Memory B cell (primary cell): ENCODE results near the gene CHD1.

Source experiments
- ATAC-seq: fragments of 150-1000 bp; cut with Tn5 transposase; 2 replicates; pipeline ENCODE4 v1.10.0; 2021; ENCODE audit warnings: low read depth, mild to moderate bottlenecking, moderate library complexity
- DNase-seq, 2 donors: peaks; one replicate each; pipeline ENCODE4 v3.0.0; 2022; ENCODE audit warnings: low spot score in 2 of 2
- H3K27ac Mint-ChIP-seq: one replicate; pipeline ENCODE4 v1.8.0; 2022; ENCODE audit warnings: mild to moderate bottlenecking, moderate library complexity, mixed read lengths
- H3K27me3 Mint-ChIP-seq: one replicate; pipeline ENCODE4 v1.8.0; 2022; ENCODE audit warnings: mixed read lengths
- H3K36me3 Mint-ChIP-seq: one replicate; pipeline ENCODE4 v1.8.0; 2022; ENCODE audit warnings: mild to moderate bottlenecking, mixed read lengths
- H3K4me1 Mint-ChIP-seq: one replicate; pipeline ENCODE4 v1.8.0; 2022; ENCODE audit warnings: mixed read lengths
- H3K4me3 Mint-ChIP-seq: one replicate; pipeline ENCODE4 v1.8.0; 2022; ENCODE audit warnings: mild to moderate bottlenecking, moderate library complexity, mixed read lengths
- H3K9me3 Mint-ChIP-seq: one replicate; pipeline ENCODE4 v1.8.0; 2022; ENCODE audit warnings: mixed read lengths

Gene CHD1

GRCh38 chr5:98927989-98928872, 576 bp downstream of the CHD1 start:
- DNase-seq (peak in 1 of 2 donors; percentile 55), ATAC-seq (peak; percentile 21)
- Mint-ChIP-seq H3K36me3 (peaks cover 2% of the 10 kb centered on the region), H3K4me3 (peak overlapping the region; percentile 98), H3K4me1 (peaks cover 18% of the 10 kb centered on the region), H3K27ac (peak overlapping the region; percentile 98), H3K9me3 (no peaks in the 10 kb centered on the region), H3K27me3 (no peaks in the 10 kb centered on the region)

GRCh38 chr5:98927242-98927988, 1.4 kb downstream of the CHD1 start:
- H3K36me3 Mint-ChIP-seq, result peaks cover 5% of the 10 kb centered on the region
- ATAC-seq, result peak; percentile 13
- peak overlapping the region; percentile 98 for H3K27ac Mint-ChIP-seq
- DNase-seq, result peak; percentile 15 to 52
- no peaks in the 10 kb centered on the region for H3K27me3 Mint-ChIP-seq
- H3K4me1 Mint-ChIP-seq, result peaks cover 15% of the 10 kb centered on the region
- H3K4me3 Mint-ChIP-seq, result peak overlapping the region; percentile 98
- no peaks in the 10 kb centered on the region for H3K9me3 Mint-ChIP-seq

GRCh38 chr5:98923966-98924365, 4.8 kb downstream of the CHD1 start:
- no peak overlapping the region for H3K4me3 Mint-ChIP-seq
- H3K27ac Mint-ChIP-seq, result no peak overlapping the region
- ATAC-seq, result no peak
- peaks cover 22% of the 10 kb centered on the region for H3K4me1 Mint-ChIP-seq
- DNase-seq, result no peak
- peaks cover 22% of the 10 kb centered on the region for H3K36me3 Mint-ChIP-seq
- no peaks in the 10 kb centered on the region for H3K9me3 Mint-ChIP-seq
- no peaks in the 10 kb centered on the region for H3K27me3 Mint-ChIP-seq

- DNase-seq (no peak), ATAC-seq (no peak)
- Mint-ChIP-seq H3K27ac (peak overlapping the region; percentile 35), H3K4me3 (peak overlapping the region; percentile 5), H3K27me3 (no peaks in the 10 kb centered on the region), H3K36me3 (peaks cover 30% of the 10 kb centered on the region), H3K9me3 (no peaks in the 10 kb centered on the region), H3K4me1 (peaks cover 24% of the 10 kb centered on the region)
Measured at GRCh38 chr5:98921947-98922505, 6.8 kb downstream of the CHD1 start.

- no peak for ATAC-seq
- Mint-ChIP-seq H3K9me3 (no peaks in the 10 kb centered on the region), H3K4me3 (no peak overlapping the region), H3K27me3 (no peaks in the 10 kb centered on the region), H3K4me1 (peaks cover 28% of the 10 kb centered on the region), H3K27ac (peak overlapping the region; percentile 80), H3K36me3 (peaks cover 27% of the 10 kb centered on the region)
- DNase-seq, result no peak
Measured at GRCh38 chr5:98917433-98917832, 11.4 kb downstream of the CHD1 start.

- Mint-ChIP-seq H3K9me3 (no peaks in the 10 kb centered on the region), H3K27ac (peak overlapping the region; percentile 80), H3K4me1 (peaks cover 25% of the 10 kb centered on the region), H3K27me3 (no peaks in the 10 kb centered on the region), H3K36me3 (peaks cover 20% of the 10 kb centered on the region), H3K4me3 (no peak overlapping the region)
- DNase-seq (no peak), ATAC-seq (no peak)
Measured at GRCh38 chr5:98916540-98916939, 12.3 kb downstream of the CHD1 start.

- Mint-ChIP-seq H3K27ac (peak overlapping the region; percentile 87), H3K36me3 (peaks cover 12% of the 10 kb centered on the region), H3K27me3 (no peaks in the 10 kb centered on the region), H3K4me3 (no peak overlapping the region), H3K9me3 (no peaks in the 10 kb centered on the region), H3K4me1 (peaks cover 37% of the 10 kb centered on the region)
- no peak for DNase-seq
- peak; percentile 64 for ATAC-seq
Measured at GRCh38 chr5:98913911-98914310, 14.9 kb downstream of the CHD1 start.

GRCh38 chr5:98911280-98912040, 17.3 kb downstream of the CHD1 start:
- H3K9me3 Mint-ChIP-seq, result no peaks in the 10 kb centered on the region
- peak overlapping the region; percentile 35 for H3K27ac Mint-ChIP-seq
- H3K4me1 Mint-ChIP-seq, result peaks cover 37% of the 10 kb centered on the region
- peak; percentile 48 for ATAC-seq
- no peak overlapping the region for H3K4me3 Mint-ChIP-seq
- no peak for DNase-seq
- H3K36me3 Mint-ChIP-seq, result peaks cover 3% of the 10 kb centered on the region
- H3K27me3 Mint-ChIP-seq, result no peaks in the 10 kb centered on the region

GRCh38 chr5:98909363-98909762, 19.4 kb downstream of the CHD1 start:
- no peak for ATAC-seq
- peaks cover 33% of the 10 kb centered on the region for H3K4me1 Mint-ChIP-seq
- H3K27ac Mint-ChIP-seq, result peak overlapping the region; percentile 81
- no peak for DNase-seq
- no peaks in the 10 kb centered on the region for H3K27me3 Mint-ChIP-seq
- peaks cover 4% of the 10 kb centered on the region for H3K36me3 Mint-ChIP-seq
- no peak overlapping the region for H3K4me3 Mint-ChIP-seq
- no peaks in the 10 kb centered on the region for H3K9me3 Mint-ChIP-seq

GRCh38 chr5:98907951-98908350, 20.9 kb downstream of the CHD1 start:
- no peak overlapping the region for H3K4me3 Mint-ChIP-seq
- no peaks in the 10 kb centered on the region for H3K27me3 Mint-ChIP-seq
- H3K9me3 Mint-ChIP-seq, result no peaks in the 10 kb centered on the region
- DNase-seq, result no peak
- peaks cover 28% of the 10 kb centered on the region for H3K4me1 Mint-ChIP-seq
- peaks cover 4% of the 10 kb centered on the region for H3K36me3 Mint-ChIP-seq
- H3K27ac Mint-ChIP-seq, result peak overlapping the region; percentile 73
- ATAC-seq, result no peak

- Mint-ChIP-seq H3K4me3 (no peak overlapping the region), H3K4me1 (peaks cover 28% of the 10 kb centered on the region), H3K27ac (no peak overlapping the region), H3K9me3 (no peaks in the 10 kb centered on the region), H3K27me3 (no peaks in the 10 kb centered on the region), H3K36me3 (peaks cover 7% of the 10 kb centered on the region)
- no peak for ATAC-seq
- no peak for DNase-seq
Measured at GRCh38 chr5:98906756-98907355, 22.0 kb downstream of the CHD1 start.

GRCh38 chr5:98905857-98906688, 22.7 kb downstream of the CHD1 start:
- Mint-ChIP-seq H3K36me3 (peaks cover 8% of the 10 kb centered on the region), H3K27me3 (no peaks in the 10 kb centered on the region), H3K27ac (peak overlapping the region; percentile 32), H3K4me1 (peaks cover 21% of the 10 kb centered on the region), H3K4me3 (no peak overlapping the region), H3K9me3 (no peaks in the 10 kb centered on the region)
- DNase-seq (peak in 1 of 2 donors; percentile 63), ATAC-seq (peak; percentile 41)

- Mint-ChIP-seq H3K4me1 (peaks cover 20% of the 10 kb centered on the region), H3K4me3 (no peak overlapping the region), H3K9me3 (no peaks in the 10 kb centered on the region), H3K27ac (no peak overlapping the region), H3K27me3 (no peaks in the 10 kb centered on the region), H3K36me3 (peaks cover 13% of the 10 kb centered on the region)
- ATAC-seq (no peak), DNase-seq (no peak)
Measured at GRCh38 chr5:98904780-98905179, 24.0 kb downstream of the CHD1 start.
